MCF 10A (cell line): Measurements from ENCODE around the gene VAV2. TPM values are rescaled to one million over a fixed set of nuclear protein-coding genes. Genes with fewer than 3 reads are reported as not detected.

Experiments used
- BruUV-seq: library from RNA; stranded (reverse); fragments of 400-500 nt; replicated peaks from 2 replicates; lab custom pipeline; 2021; lab: Mats Ljungman, UMichigan
- CTCF ChIA-PET: fragments of 300-600 bp; sonication (Branson Sonifier 250); formaldehyde crosslinking; extraction: SDS; loops from one replicate; lab custom pipeline; 2021; ENCODE audit warnings: antibody characterized with exemption, inconsistent platforms; lab: Yijun Ruan, JAX
- POLR2A ChIA-PET: fragments of 300-600, 350-650 bp; sonication (Branson Sonifier 250); formaldehyde crosslinking; extraction: SDS; loops from one replicate; lab custom pipeline; 2020; ENCODE audit warnings: antibody characterized with exemption, inconsistent platforms; lab: Yijun Ruan, JAX
- DNase-seq: peaks from one replicate; pipeline ENCODE4 v3.0.0-alpha.2; 2018; ENCODE audit not compliant: unreplicated experiment
- H3K27ac Mint-ChIP-seq: one replicate; pipeline ENCODE4 v1.8.0; 2022; ENCODE audit warnings: mild to moderate bottlenecking, low read depth, mixed read lengths; ENCODE audit not compliant: unreplicated experiment
- H3K27me3 Mint-ChIP-seq: one replicate; pipeline ENCODE4 v1.8.0; 2022; ENCODE audit warnings: mixed read lengths; ENCODE audit not compliant: insufficient read depth, unreplicated experiment
- H3K36me3 Mint-ChIP-seq: one replicate; pipeline ENCODE4 v1.8.0; 2022; ENCODE audit warnings: mild to moderate bottlenecking, moderate library complexity, mixed read lengths; ENCODE audit not compliant: insufficient read depth, unreplicated experiment
- H3K4me1 Mint-ChIP-seq: one replicate; pipeline ENCODE4 v1.8.0; 2022; ENCODE audit warnings: mixed read lengths; ENCODE audit not compliant: insufficient read depth, unreplicated experiment
- H3K4me3 Mint-ChIP-seq: one replicate; pipeline ENCODE4 v1.8.0; 2022; ENCODE audit warnings: mild to moderate bottlenecking, moderate library complexity, mixed read lengths; ENCODE audit not compliant: unreplicated experiment
- H3K9me3 Mint-ChIP-seq: one replicate; pipeline ENCODE4 v1.8.0; 2022; ENCODE audit warnings: mixed read lengths; ENCODE audit not compliant: unreplicated experiment
- intact Hi-C: fragments of 100-400 bp; cut with micrococcal nuclease; formaldehyde crosslinking; loops from 2 replicates; pipeline ENCODE4 v1.14.1; 2022
- total RNA-seq: library from RNA; stranded (reverse); gene quantifications from 2 replicates; pipeline ENCODE4 v1.2.3, GENCODE V29; 2022
- TF ChIP-seq, protein P1 (sequence below): fragments of 200-600 bp; IDR thresholded peaks from one replicate; pipeline ENCODE4 v1.8.0; 2022; ENCODE audit warnings: antibody characterized with exemption, mild to moderate bottlenecking; ENCODE audit not compliant: unreplicated experiment

The VAV2 gene
- total RNA-seq, 1 experiment from 2014 or later: 31.0 TPM

DNA sequence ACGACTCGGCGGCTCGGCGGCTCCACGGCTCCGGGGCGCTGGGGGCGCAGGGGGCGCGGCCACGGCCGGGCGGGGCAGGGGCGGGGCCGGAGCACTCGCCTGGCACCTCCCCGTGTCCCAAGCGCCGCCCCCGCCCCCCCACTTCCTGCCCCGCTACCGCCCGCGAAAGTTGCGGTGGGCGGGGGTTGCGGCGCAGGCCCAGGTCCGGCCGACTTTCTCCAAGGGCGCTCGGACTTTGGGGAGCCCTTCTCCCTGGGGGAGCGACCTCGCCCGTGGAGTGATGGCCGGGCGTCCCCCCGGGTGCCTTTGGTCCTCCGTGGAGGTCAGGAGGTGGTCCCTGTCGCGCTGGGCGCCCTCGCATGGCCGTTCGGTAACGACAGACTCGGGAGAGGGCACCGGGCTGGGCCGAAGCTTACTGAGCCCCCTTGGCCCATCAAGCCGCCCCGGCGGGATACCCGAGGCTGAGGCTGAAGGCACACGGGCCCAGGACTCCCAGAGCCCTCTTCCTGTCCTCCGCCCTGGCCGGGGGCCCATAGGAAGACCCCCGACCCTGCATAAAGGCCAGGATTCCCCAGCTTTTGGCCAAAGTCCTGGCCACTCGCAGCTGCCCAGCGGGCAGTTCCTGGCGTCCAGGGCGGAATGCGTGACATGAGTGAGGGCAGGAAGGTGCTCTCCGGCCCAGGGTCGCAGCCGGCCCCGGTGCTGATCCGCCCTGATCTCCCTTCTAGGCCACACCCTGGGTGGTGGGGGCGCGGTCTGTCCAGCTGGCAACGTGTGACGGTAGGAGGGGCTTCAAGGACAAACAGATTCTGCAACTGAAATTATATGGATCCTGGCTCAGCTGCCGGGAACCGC lies 883 bp upstream of the VAV2 start:
- no peak overlapping the region for H3K27ac Mint-ChIP-seq
- H3K4me1 Mint-ChIP-seq: no peaks in the 10 kb centered on the region
- peak overlapping the region; percentile 85 for H3K4me3 Mint-ChIP-seq
- H3K9me3 Mint-ChIP-seq: no peaks in the 10 kb centered on the region
- intact Hi-C loops: loop anchor here (1.0 kb wide), 2 partner anchors 49 to 119 kb away; no protein-coding TSS in a partner anchor
- BruUV-seq: TSS peak; percentile 33
- H3K36me3 Mint-ChIP-seq: no peaks in the 10 kb centered on the region
- DNase-seq: peak; percentile 89
- ChIA-PET POLR2A (interaction anchor here (0.6 to 2.0 kb wide), 7 partner anchors 27 to 1157 kb away, joined by 3 to 16 read pairs (median 5); no protein-coding TSS in a partner anchor), CTCF (interaction anchor here (0.7 to 3.9 kb wide), 38 partner anchors 12 to 361 kb away, joined by 3 to 136 read pairs (median 4); no protein-coding TSS in a partner anchor)
- no peaks in the 10 kb centered on the region for H3K27me3 Mint-ChIP-seq
- TF ChIP-seq, protein P1, sequence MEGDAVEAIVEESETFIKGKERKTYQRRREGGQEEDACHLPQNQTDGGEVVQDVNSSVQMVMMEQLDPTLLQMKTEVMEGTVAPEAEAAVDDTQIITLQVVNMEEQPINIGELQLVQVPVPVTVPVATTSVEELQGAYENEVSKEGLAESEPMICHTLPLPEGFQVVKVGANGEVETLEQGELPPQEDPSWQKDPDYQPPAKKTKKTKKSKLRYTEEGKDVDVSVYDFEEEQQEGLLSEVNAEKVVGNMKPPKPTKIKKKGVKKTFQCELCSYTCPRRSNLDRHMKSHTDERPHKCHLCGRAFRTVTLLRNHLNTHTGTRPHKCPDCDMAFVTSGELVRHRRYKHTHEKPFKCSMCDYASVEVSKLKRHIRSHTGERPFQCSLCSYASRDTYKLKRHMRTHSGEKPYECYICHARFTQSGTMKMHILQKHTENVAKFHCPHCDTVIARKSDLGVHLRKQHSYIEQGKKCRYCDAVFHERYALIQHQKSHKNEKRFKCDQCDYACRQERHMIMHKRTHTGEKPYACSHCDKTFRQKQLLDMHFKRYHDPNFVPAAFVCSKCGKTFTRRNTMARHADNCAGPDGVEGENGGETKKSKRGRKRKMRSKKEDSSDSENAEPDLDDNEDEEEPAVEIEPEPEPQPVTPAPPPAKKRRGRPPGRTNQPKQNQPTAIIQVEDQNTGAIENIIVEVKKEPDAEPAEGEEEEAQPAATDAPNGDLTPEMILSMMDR: peak; percentile 28

- DNase-seq: no peak
- intact Hi-C loops: no loop called here
- BruUV-seq: no TSS peak
Observed at GRCh38 chr9:133991214-133991921, 756 bp downstream of the VAV2 start.

DNA sequence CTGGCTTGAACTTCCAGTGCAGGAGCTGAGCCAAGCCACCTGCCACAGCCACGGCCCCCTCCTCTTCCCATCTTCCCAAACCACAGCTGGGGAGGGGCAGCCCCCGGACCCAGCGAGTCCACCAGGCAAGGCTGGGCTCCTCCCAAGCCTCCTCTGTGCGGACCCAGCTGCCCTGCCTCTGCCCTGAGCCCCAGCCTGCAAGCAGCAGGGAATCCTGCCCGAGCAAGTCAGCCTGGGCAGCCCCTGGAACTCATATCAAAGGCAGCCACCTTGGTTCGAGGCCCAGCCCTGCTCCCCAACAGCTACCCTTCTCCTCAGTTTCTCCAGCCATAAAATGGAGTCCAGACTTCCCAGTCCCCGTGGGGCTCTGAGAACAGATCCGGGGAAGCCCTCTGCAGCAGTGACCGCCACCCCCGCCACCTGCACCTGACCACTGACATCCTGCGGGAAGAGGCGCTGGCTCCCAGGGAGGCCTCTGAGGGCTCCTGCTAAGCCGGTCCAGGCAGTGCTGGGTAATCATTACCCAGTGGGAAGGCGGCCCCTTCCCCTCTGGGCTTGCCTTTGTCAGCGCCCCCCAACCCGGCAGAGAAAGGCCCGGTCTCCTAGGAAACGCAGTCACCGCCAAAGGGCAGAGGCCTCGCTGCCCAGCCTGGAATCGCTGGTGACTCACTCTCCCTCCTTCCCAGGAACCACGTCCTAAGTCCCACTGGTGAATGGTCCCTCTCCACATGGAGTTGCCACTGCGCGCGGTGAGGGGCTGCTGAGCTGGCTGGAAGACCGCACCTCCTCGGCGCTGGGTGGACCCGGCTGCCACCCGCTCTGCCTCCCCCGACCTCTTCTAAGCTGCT lies 1.5 kb downstream of the VAV2 start:
- Mint-ChIP-seq H3K27me3 (no peaks in the 10 kb centered on the region), H3K36me3 (peaks cover 4% of the 10 kb centered on the region), H3K4me1 (peaks cover 12% of the 10 kb centered on the region), H3K27ac (peak overlapping the region; percentile 64), H3K9me3 (no peaks in the 10 kb centered on the region), H3K4me3 (peak overlapping the region; percentile 85)
- DNase-seq: peak; percentile 76
- POLR2A ChIA-PET: interaction anchor here (0.7 to 1.5 kb wide), 10 partner anchors 24 to 333 kb away, joined by 3 to 4 read pairs (median 3); no protein-coding TSS in a partner anchor
- BruUV-seq: no TSS peak
- CTCF ChIA-PET: interaction anchor here (0.6 to 0.9 kb wide), 3 partner anchors 14 to 208 kb away, joined by 4 to 6 read pairs (median 5); no protein-coding TSS in a partner anchor
- TF ChIP-seq, protein P1: no peak
- intact Hi-C loops: no loop called here

More at GRCh38 chr9:133991214-133991921, 756 bp downstream of the VAV2 start:
- Mint-ChIP-seq H3K9me3 (no peaks in the 10 kb centered on the region), H3K27me3 (no peaks in the 10 kb centered on the region), H3K4me3 (peak overlapping the region; percentile 85), H3K4me1 (peaks cover 5% of the 10 kb centered on the region), H3K27ac (peak overlapping the region; percentile 64), H3K36me3 (peaks cover 1% of the 10 kb centered on the region)
- TF ChIP-seq, protein P1: no peak
- ChIA-PET CTCF (interaction anchor here (0.6 to 0.9 kb wide), 3 partner anchors 15 to 209 kb away, joined by 4 to 6 read pairs (median 5); no protein-coding TSS in a partner anchor), POLR2A (interaction anchor here (0.7 to 1.5 kb wide), 10 partner anchors 24 to 333 kb away, joined by 3 to 4 read pairs (median 3); no protein-coding TSS in a partner anchor)
